ENCODE measurements around the gene KIF4A. TPM values are rescaled to one million over a fixed set of nuclear protein-coding genes. Genes with fewer than 3 reads are reported as not detected.

Gene KIF4A
- total and polyA plus RNA-seq, 2 of the 4 experiments (the other 2 are of a cell fraction), result 10.0 to 19.0 TPM

DNA sequence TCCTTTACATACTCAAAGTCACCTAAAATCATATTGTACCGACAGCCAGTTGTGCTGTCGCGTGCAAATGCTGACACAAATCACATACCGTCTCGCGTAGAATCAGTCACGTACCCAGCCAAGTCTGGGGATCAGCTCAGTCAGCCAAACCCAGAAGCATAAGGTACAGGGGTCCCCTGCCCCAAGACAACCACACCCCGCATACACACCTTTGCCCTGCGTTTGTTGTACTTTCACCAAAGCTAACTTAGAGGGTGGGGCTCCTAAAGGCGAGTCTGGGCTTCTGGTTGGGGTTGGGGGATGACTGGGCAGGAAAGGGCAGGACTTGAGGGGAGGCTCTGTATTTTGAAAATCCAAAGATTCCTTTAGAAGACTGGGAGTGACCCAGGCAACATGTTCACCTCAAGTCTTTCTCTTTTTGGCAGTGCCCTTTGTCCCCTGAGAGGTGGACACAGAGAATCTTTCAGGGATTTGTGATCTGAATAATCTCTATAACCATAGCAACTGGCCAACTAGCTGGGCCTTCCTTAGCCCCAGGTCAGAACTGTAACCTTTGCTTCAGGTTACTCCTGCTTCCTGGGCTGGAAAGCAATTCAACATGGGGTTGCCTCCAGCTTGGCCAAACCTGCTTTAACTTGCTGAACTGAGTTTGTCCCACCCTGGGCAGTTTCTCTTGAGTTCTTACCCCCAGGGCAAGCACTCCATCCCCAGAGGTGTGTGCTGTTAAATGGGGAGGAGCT lies 134.2 kb downstream of the KIF4A start:
- H3K9me1 ChIP-seq (ENCODE audit: insufficient read depth, low read length), result no peaks in the 10 kb centered on the region
- no peak overlapping the region for H4K91ac ChIP-seq (ENCODE audit: insufficient read depth, low read depth, low read length)
- ATAC-seq (ENCODE audit: low read depth), result no peak
- H2BK15ac ChIP-seq (ENCODE audit: low read depth, low read length), result no peak overlapping the region
- no CpG with 5 or more reads among the region's 10 CpGs for WGBS, 2 experiments (ENCODE audit: extremely low coverage in 2 of 2, insufficient read length in 1 of 2)
- no peaks in the 10 kb centered on the region for H3K9me3 ChIP-seq (ENCODE audit: control insufficient read depth, insufficient read depth, low read length)
- no peak overlapping the region for H2AFZ ChIP-seq (replicated peaks; ENCODE audit: low read length, poor library complexity)
- H4K20me1 ChIP-seq (ENCODE audit: insufficient read depth, low read length), result no peaks in the 10 kb centered on the region
- H2AK9ac ChIP-seq (replicated peaks; ENCODE audit: low read depth, low read length, poor library complexity), result peak overlapping the region; percentile 59
- H2BK20ac ChIP-seq (ENCODE audit: low read depth, low read length), result no peak overlapping the region
- ChIA-PET CTCF (no interaction called here), POLR2A (ENCODE audit: unreplicated experiment) (no interaction called here)
- no peak overlapping the region for H3K4me3 ChIP-seq (ENCODE audit: insufficient read depth, low read depth, low read length)
- H2BK5ac ChIP-seq (ENCODE audit: low read depth, low read length, poor library complexity, severe bottlenecking), result no peak overlapping the region
- no peak overlapping the region for H4K5ac ChIP-seq (ENCODE audit: low read depth, low read length)
- dilution Hi-C loops (cut with HindIII; ENCODE audit: low sequenced_read_pairs, unreplicated experiment) (no loop called here), in situ Hi-C loops (cut with MboI; ENCODE audit: low sequenced_read_pairs) (no loop called here), intact Hi-C loops (cut with micrococcal nuclease) (no loop called here)
- no peaks in the 10 kb centered on the region for H3K79me1 ChIP-seq (ENCODE audit: low read depth in 1 of 2, low read length in 2 of 2)
- no peak for DNase-seq
- H4K8ac ChIP-seq (ENCODE audit: low read depth in 2 of 2, low read length in 2 of 2), result no peak overlapping the region
- H3K9ac ChIP-seq (ENCODE audit: low read depth, low read length), result no peak overlapping the region
- H3K23ac ChIP-seq (ENCODE audit: low read depth, low read length), result no peak overlapping the region
- TF ChIP-seq NFE2L2 (IDR thresholded peaks at IDR 0.05; ENCODE audit: low read depth, low read length), result no peak
- no peak for TF ChIP-seq POLR2A (IDR thresholded peaks at IDR 0.05; ENCODE audit: low read depth, low read length)
- TF ChIP-seq MXI1 (IDR thresholded peaks at IDR 0.05; ENCODE audit: borderline replicate concordance, low read depth, low read length), result no peak
- TF ChIP-seq CEBPB (IDR thresholded peaks at IDR 0.05; ENCODE audit: low read depth, low read length), result no peak
- no TSS peak for BruUV-seq (replicated peaks)
- H3K18ac ChIP-seq (ENCODE audit: low read depth, low read length), result no peak overlapping the region
- H3K4ac ChIP-seq (ENCODE audit: low read depth, low read length), result no peak overlapping the region
- no peak overlapping the region for H2AK5ac ChIP-seq (ENCODE audit: low read depth, low read length)
- H2BK120ac ChIP-seq (ENCODE audit: low read depth, low read length), result no peak overlapping the region
- peaks cover 6% of the 10 kb centered on the region; the same call in 1 of the 2 replicates for H3K27me3 ChIP-seq (ENCODE audit: control insufficient read depth, insufficient read depth, low read length)
- H3K4me2 ChIP-seq (ENCODE audit: low read depth, low read length), result no peak overlapping the region
- no peak overlapping the region for H3K56ac ChIP-seq (ENCODE audit: extremely low read depth, insufficient read depth, low read length)
- no peaks in the 10 kb centered on the region for H3K4me1 ChIP-seq (ENCODE audit: control insufficient read depth, insufficient read depth, low read length)
- H3K27ac ChIP-seq (ENCODE audit: insufficient read depth, low read length), result no peak overlapping the region
- 0 out of 2 replicates have a peak, but pooled peaks cover 2% of the 10 kb centered on the region for H3K36me3 ChIP-seq (ENCODE audit: control insufficient read depth, insufficient read depth, low read length)
- H3K14ac ChIP-seq (replicated peaks; ENCODE audit: low read depth, low read length), result no peak overlapping the region
